Measurements from ENCODE around the gene RANGAP1.

The RANGAP1 gene

GRCh38 chr22:41290262-41291221, 4.6 kb upstream of the RANGAP1 start:
- no peak for TF ChIP-seq CTCF (IDR thresholded peaks at IDR 0.05)
- no peaks in the 10 kb centered on the region for H3K4me1 ChIP-seq

GRCh38 chr22:41289671-41290070, 3.7 kb upstream of the RANGAP1 start:
- H3K9me3 ChIP-seq (ENCODE audit: control insufficient read depth, low read length) = no peaks in the 10 kb centered on the region
- H3K79me2 ChIP-seq = no peaks in the 10 kb centered on the region
- H3K27ac ChIP-seq = no peak overlapping the region

More at GRCh38 chr22:41290262-41291221, 4.6 kb upstream of the RANGAP1 start:
- H3K36me3 ChIP-seq (ENCODE audit: control insufficient read depth, insufficient read depth, low read length) = no peaks in the 10 kb centered on the region
- H2AFZ ChIP-seq = no peak overlapping the region
- no peak overlapping the region for H3K4me3 ChIP-seq (ENCODE audit: low read depth, low read length)
- H3K9ac ChIP-seq = no peak overlapping the region
- H3K27me3 ChIP-seq (ENCODE audit: control insufficient read depth, insufficient read depth, low read length) = no peaks in the 10 kb centered on the region
- H3K9me3 ChIP-seq (ENCODE audit: control insufficient read depth, low read length) = no peaks in the 10 kb centered on the region
- H3K4me2 ChIP-seq (ENCODE audit: low read length) = no peak overlapping the region
- no peaks in the 10 kb centered on the region for H3K79me2 ChIP-seq
- H3K27ac ChIP-seq = no peak overlapping the region

GRCh38 chr22:41288245-41288946, 2.4 kb upstream of the RANGAP1 start:
- H3K79me2 ChIP-seq = no peaks in the 10 kb centered on the region
- TF ChIP-seq CTCF (IDR thresholded peaks at IDR 0.05) = no peak

More at GRCh38 chr22:41289671-41290070, 3.7 kb upstream of the RANGAP1 start:
- H3K4me3 ChIP-seq (ENCODE audit: low read depth, low read length) = no peak overlapping the region
- H2AFZ ChIP-seq = no peak overlapping the region
- TF ChIP-seq CTCF (IDR thresholded peaks at IDR 0.05) = no peak
- no peaks in the 10 kb centered on the region for H3K4me1 ChIP-seq
- no peaks in the 10 kb centered on the region for H3K27me3 ChIP-seq (ENCODE audit: control insufficient read depth, insufficient read depth, low read length)
- H3K36me3 ChIP-seq (ENCODE audit: control insufficient read depth, insufficient read depth, low read length) = no peaks in the 10 kb centered on the region
- H3K4me2 ChIP-seq (ENCODE audit: low read length) = no peak overlapping the region
- H3K9ac ChIP-seq = no peak overlapping the region

GRCh38 chr22:41286639-41287091, 678 bp upstream of the RANGAP1 start:
- H3K27me3 ChIP-seq (ENCODE audit: control insufficient read depth, insufficient read depth, low read length) = no peaks in the 10 kb centered on the region
- H3K27ac ChIP-seq = peak overlapping the region; percentile 85
- no peak for TF ChIP-seq CTCF (IDR thresholded peaks at IDR 0.05)
- H3K79me2 ChIP-seq = no peaks in the 10 kb centered on the region
- no peak overlapping the region for H3K9ac ChIP-seq
- peak overlapping the region; percentile 89 for H3K4me3 ChIP-seq (ENCODE audit: low read depth, low read length)
- no peaks in the 10 kb centered on the region for H3K4me1 ChIP-seq
- H2AFZ ChIP-seq = peak overlapping the region; percentile 87
- H3K9me3 ChIP-seq (ENCODE audit: control insufficient read depth, low read length) = no peaks in the 10 kb centered on the region
- H3K4me2 ChIP-seq (ENCODE audit: low read length) = peak overlapping the region; percentile 90
- H3K36me3 ChIP-seq (ENCODE audit: control insufficient read depth, insufficient read depth, low read length) = no peaks in the 10 kb centered on the region

More at GRCh38 chr22:41288245-41288946, 2.4 kb upstream of the RANGAP1 start:
- no peaks in the 10 kb centered on the region for H3K36me3 ChIP-seq (ENCODE audit: control insufficient read depth, insufficient read depth, low read length)
- H2AFZ ChIP-seq = no peak overlapping the region
- H3K4me2 ChIP-seq (ENCODE audit: low read length) = no peak overlapping the region
- no peak overlapping the region for H3K9ac ChIP-seq
- H3K4me3 ChIP-seq (ENCODE audit: low read depth, low read length) = no peak overlapping the region
- no peaks in the 10 kb centered on the region for H3K9me3 ChIP-seq (ENCODE audit: control insufficient read depth, low read length)
- H3K27ac ChIP-seq = peak overlapping the region; percentile 71
- no peaks in the 10 kb centered on the region for H3K27me3 ChIP-seq (ENCODE audit: control insufficient read depth, insufficient read depth, low read length)
- H3K4me1 ChIP-seq = no peaks in the 10 kb centered on the region
